HG02970 (cell line): ENCODE data around the gene IFNA4.
"Not testable (repeated sequence)": the region's sequence is repeated elsewhere in the genome, so short reads cannot be mapped to it uniquely, and the experiment has no call there.

Experiments used
- ATAC-seq: cut with Tn5 transposase; IDR thresholded peaks from one replicate; pipeline ENCODE4 v1.9.1; 2021; ENCODE audit warnings: mild to moderate bottlenecking, moderate library complexity, moderate number of reproducible peaks; ENCODE audit not compliant: unreplicated experiment, low FRiP score

Gene IFNA4

DNA sequence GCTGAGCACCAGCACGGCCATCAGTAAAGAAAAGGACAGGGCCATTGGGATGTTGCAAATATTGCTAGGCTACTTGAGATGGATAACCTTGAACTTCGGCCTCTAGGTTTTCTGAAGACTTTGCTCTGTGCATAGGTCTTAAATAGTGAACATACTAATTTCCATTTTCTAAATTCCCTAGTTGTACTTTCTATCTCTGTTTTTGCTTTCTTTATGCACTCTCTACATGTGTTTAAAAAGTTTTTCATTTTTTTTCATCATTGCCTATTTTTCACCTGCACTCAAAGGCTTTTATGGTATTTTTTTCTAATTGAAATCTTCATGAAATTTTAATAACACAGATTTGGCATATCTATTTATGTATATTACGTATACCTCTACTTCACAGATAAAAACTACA lies at the start of gene IFNA4:
Gene IFNA4, minus strand, starts transcription at position 101 of the 400 bp plus-strand sequence. Its CDS starts 56 bp downstream, at position 45.
- not testable (repeated sequence) for ATAC-seq

DNA sequence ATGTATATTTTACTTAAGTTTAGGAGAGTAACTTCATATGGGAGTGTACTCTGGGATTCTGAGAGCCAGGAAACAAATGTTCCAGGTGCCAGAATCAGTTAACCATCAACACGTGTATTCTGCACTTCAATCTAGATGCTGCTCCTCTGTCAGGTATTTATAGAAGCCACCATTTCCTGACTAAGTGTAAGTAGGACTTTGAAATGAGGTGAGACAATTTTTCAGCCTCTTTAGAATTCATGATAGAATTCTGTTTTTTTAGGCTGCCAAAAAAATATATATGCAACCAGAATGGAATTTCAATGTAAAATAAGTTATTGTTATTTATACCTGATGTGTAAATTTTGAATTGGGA lies 49.0 kb upstream of the IFNA4 start:
- ATAC-seq: not testable (repeated sequence)

DNA sequence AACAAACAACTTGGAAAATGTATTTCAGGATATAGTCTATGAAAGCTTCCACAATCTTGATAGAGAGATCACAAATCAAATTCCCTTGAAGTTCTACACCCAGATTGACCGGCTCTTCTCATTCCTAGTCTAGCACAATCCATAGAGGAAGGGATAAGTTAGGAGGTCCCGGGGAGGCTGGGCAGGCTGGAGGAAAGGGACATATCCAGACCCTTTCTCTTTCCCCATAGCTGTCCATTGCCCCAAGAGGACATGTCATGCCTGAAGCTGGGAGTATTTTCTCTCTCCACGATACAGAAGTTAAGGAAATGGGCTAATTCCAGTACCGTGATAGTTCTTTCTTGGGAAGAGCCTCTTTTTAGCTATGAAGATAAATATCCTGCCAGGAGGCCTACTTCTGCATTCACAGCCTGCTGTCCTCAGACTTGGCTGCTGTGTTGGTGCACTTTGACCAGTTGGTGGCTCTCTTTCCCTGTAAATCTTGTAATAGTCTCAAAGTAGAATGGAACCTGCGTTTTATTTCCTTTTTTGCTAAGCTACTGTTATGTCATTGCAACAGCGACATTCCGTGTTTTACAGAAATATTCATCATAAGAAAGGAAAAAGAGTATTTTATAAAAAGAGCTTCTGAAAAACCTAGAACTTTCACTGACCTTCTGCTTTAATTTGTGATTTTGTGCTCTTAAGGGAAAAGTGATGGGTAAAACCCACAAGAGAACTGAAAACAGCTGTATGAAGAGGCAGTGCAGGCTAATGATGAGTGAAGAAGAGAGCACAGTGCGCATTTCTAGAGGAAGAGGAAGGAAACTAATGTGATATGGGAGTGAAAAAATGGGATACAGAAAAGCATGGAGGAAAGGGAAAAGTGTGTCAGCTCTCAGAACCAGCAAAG lies 48.3 kb upstream of the IFNA4 start:
- ATAC-seq: peak; percentile 76

DNA sequence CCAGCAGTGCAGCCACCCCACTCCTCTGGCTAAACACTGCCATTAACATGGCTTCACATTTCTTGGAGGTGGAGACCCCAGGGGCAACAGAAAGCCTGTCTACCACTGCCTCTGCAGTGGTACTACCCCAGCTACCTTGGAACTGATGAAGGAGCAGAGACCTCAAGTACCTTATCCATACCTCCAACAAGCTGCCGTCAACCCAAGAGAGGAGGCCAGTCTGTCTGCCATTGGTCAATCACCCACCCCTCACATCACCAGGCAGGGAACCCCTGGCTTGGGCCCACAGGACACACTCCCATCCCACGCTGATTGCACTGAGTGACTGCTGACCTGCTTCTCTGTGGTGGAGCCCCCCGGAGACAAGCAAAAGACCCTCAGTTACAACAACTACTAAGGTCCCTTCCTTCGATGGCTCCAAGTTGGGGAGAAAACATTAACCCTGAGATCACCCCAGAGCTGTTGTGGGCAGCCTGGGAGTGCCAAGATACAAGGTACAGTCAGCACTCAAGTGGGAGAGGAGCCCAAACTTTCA lies 46.8 kb upstream of the IFNA4 start:
- no peak for ATAC-seq

GRCh38 chr9:21233258-21233657 lies 45.9 kb upstream of the IFNA4 start:
- ATAC-seq: no peak

GRCh38 chr9:21228122-21228521 lies 40.7 kb upstream of the IFNA4 start, which contains the start of gene IFNA17:
Gene IFNA17 (minus strand): TSS chr9:21228222. CDS start chr9:21228173, 49 bp downstream.
- ATAC-seq: no peak

GRCh38 chr9:21217211-21217610 lies 29.8 kb upstream of the IFNA4 start, which contains the start of gene IFNA16:
Gene IFNA16 (minus strand): TSS chr9:21217311. CDS start chr9:21217305, 6 bp downstream.
- not testable (repeated sequence) for ATAC-seq

DNA sequence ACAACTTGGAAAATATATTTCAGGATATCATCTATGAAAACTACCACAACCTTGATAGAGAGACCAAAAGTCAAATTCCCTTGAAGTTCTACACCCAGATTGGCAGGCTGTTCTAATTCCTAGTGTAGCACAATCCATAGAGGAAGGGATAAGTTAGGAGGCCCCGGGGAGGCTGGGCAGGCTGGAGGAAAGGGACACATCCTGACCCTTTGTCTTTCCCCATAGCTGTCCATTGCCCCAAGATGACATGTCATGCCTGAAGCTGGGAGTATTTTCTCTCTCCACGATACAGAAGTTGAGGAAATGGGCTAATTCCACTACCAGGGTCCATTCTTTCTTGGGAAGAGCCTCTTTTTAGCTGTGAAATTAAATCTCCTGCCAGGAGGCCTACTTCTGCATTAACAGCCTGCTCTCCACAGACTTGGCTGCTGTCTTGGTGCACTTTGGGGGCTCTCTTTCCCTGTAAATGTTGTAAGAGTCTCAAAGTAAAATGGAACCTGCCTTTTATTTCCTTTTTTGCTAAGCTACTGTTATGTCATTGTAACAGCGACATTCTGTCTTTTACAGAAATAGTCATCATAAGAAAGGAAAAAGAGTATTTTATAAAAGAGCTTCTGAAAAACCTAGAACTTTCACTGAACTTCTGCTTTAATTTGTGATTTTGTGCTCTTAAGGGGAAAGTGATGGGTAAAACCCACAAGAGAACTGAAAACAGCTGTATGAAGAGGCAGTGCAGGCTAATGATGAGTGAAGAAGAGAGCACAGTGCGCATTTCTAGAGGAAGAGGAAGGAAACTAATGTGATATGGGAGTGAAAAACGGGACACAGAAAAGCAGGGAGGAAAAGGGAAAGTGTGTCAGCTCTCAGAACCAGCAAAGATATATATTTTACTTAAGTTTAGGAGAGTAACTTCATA lies 26.3 kb upstream of the IFNA4 start:
- ATAC-seq: not testable (repeated sequence)

DNA sequence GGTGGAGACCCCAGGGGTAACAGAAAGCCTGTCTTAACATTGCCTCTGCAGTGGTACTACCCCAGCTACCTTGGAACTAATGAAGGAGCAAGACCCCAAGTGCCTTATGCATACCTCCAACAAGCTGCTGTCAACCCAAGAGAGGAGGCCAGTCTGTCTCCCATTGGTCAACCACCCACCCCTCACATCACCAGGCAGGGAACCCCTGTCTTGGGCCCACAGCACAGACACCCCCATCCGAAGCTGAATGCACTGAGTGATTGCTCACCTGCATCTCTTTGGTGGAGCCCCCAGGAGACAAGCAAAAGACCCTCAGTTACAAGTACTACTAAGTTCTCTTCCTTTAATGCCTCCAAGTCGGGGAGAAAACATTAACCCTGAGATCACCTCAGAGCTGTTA lies 24.8 kb upstream of the IFNA4 start:
- ATAC-seq: not testable (repeated sequence)

DNA sequence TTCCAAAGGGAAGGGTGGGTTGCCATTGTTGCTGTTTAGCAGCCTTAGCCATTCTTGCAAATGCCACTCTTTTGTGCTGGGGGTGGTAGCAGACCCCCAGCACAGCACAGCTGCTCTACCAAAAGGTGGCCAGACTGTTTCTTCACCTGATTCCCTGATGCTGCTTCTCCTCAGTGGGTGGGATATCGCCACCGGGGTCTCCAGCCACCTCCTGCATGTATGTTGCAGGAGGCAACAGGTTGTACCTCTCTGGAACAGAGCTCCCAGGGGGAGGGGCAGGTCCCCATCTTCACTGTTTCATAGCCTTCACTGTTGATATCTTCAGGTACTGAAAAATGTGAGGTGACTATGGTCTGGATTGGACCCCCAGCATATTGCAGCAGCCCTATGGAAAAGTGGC lies 23.4 kb upstream of the IFNA4 start:
- ATAC-seq: not testable (repeated sequence)

DNA sequence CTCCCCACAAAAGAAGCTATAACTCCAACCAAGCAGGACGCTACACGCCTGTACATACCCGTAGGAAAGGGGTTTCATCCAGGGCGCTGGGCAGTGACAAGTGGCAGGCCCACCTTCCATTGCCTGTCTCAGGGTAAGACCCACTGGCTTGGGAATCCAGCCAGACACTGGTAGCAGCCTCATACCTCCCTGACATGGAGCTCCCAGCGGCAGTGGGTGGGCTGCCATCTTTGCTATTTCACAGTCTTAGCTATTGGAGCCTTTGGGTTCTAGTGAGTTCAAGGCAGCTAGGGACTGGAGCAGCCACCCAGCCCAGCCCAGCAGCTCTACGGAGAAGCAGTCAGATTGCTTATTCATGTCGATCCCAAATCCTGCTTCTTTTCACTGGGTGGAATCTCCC lies 22.9 kb upstream of the IFNA4 start:
- ATAC-seq: no peak

- not testable (repeated sequence) for ATAC-seq
These were observed 19.7 kb upstream of the IFNA4 start, which contains the start of gene IFNA10 for GRCh38 chr9:21207043-21207442. Gene IFNA10 (minus strand): TSS chr9:21207143. CDS start chr9:21207097, 46 bp downstream.

- no peak for ATAC-seq
These were observed 17.8 kb upstream of the IFNA4 start for GRCh38 chr9:21205204-21205603.

GRCh38 chr9:21202105-21202504 lies 14.7 kb upstream of the IFNA4 start, which contains the start of gene IFNA7:
Gene IFNA7 (minus strand): TSS chr9:21202205. CDS start chr9:21202165, 40 bp downstream.
- not testable (repeated sequence) for ATAC-seq

DNA sequence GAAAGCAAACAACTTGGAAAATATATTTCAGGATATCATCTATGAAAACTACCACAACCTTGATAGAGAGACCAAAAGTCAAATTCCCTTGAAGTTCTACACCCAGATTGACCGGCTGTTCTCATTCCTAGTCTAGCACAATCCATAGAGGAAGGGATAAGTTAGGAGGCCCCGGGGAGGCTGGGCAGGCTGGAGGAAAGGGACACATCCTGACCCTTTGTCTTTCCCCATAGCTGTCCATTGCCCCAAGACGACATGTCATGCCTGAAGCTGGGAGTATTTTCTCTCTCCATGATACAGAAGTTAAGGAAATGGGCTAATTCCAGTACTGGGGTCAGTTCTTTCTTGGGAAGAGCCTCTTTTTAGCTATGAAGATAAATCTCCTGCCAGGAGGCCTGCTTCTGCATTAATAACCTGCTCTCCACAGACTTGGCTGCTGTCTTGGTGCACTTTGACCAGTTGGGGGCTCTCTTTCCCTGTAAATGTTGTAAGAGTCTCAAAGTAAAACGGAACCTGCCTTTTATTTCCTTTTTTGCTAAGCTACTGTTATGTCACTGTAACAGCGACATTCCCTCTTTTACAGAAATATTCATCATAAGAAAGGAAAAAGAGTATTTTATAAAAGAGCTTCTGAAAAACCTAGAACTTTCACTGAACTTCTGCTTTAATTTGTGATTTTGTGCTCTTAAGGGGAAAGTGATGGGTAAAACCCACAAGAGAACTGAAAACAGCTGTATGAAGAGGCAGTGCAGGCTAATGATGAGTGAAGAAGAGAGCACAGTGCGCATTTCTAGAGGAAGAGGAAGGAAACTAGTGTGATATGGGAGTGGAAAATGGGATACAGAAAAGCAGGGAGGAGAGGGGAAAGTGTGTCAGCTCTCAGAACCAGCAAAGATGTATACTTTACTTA lies 7.7 kb upstream of the IFNA4 start:
- ATAC-seq: peak; percentile 77

DNA sequence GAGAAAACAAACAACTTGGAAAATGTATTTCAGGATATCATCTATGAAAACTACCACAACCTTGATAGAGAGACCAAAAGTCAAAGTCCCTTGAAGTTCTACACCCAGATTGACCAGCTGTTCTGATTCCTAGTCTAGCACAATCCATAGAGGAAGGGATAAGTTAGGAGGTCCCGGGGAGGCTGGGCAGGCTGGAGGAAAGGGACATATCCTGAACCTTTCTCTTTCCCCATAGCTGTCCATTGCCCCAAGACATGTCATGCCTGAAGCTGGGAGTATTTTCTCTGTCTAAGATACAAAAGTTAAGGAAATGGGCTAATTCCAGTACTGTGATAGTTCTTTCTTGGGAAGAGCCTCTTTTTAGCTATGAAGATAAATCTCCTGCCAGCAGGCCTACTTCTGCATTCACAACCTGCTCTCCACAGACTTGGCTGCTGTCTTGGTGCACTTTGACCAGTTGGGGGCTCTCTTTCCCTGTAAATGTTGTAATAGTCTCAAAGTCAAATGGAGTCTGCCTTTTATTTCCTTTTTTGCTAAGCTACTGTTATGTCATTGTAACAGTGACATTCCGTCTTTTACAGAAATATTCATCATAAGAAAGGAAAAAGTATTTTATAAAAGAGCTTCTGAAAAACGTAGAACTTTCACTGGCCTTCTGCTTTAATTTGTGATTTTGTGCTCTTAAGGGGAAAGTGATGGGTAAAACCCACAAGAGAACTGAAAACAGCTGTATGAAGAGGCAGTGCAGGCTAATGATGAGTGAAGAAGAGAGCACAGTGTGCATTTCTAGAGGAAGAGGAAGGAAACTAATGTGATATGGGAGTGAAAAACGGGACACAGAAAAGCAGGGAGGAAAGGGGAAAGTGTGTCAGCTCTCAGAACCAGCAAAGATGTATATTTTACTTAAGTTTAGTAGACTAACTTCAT lies 4.3 kb downstream of the IFNA4 start:
- peak; percentile 80 for ATAC-seq

GRCh38 chr9:21174671-21175070 lies 12.7 kb downstream of the IFNA4 start:
- ATAC-seq: no peak

- ATAC-seq: no peak
These were observed 15.2 kb downstream of the IFNA4 start for GRCh38 chr9:21172156-21172555.
